K562 (cell line): ENCODE results near the gene MCC. TPM values are rescaled to one million over a fixed set of nuclear protein-coding genes. Genes with fewer than 3 reads are reported as not detected.

Experiments used
- C11orf30 ChIP-seq: fragments of 450-650 bp; IDR thresholded peaks from 2 replicates; pipeline ENCODE4 v1.6.1; 2016; ENCODE audit warnings: low read depth, mild to moderate bottlenecking
- CCAR2 ChIP-seq: fragments of 200-400 bp; formaldehyde crosslinking; IDR thresholded peaks from 2 replicates; pipeline ENCODE4 v1.6.1; 2017; ENCODE audit warnings: mild to moderate bottlenecking, low read depth, low read length
- DMBX1 ChIP-seq: fragments of 250-450 bp; sonication (Bioruptor Pico); IDR thresholded peaks from 2 replicates; pipeline ENCODE4 v1.8.0; 2022; ENCODE audit warnings: inconsistent platforms, mild to moderate bottlenecking, moderate library complexity, borderline replicate concordance
- EHMT2 ChIP-seq: fragments of 450-650 bp; IDR thresholded peaks from 2 replicates; pipeline ENCODE4 v1.6.1; 2018; ENCODE audit warnings: antibody characterized with exemption
- FOXK1 ChIP-seq: sonication (generic); formaldehyde crosslinking; IDR thresholded peaks from 2 replicates; pipeline ENCODE4 v1.8.0; 2022; ENCODE audit warnings: missing genetic modification reagents, mild to moderate bottlenecking, borderline replicate concordance
- HDAC1 ChIP-seq, 2 experiments: fragments of 450-650 bp; IDR thresholded peaks; 2 replicates each; pipeline ENCODE4 v1.6.1; 2016 to 2017; ENCODE audit warnings: inconsistent platforms in 1 of 2, mild to moderate bottlenecking in 1 of 2, moderate library complexity in 1 of 2
- HNRNPLL ChIP-seq: fragments of 200-400 bp; formaldehyde crosslinking; IDR thresholded peaks from 2 replicates; pipeline ENCODE4 v1.6.1; 2017; ENCODE audit warnings: low read length, low read depth, mild to moderate bottlenecking; ENCODE audit not compliant: poor library complexity, severe bottlenecking
- KDM4B ChIP-seq, 2 experiments: fragments of 450-650 bp in 1 of 2; sonication (generic) in 1 of 2; IDR thresholded peaks; 2 replicates each; pipeline ENCODE4 v1.6.1; 2016 to 2017; ENCODE audit warnings: borderline replicate concordance in 2 of 2, antibody characterized with exemption in 1 of 2, low read depth in 1 of 2, mild to moderate bottlenecking in 1 of 2
- MECOM ChIP-seq: fragments of 250-450 bp; sonication (Bioruptor Pico); IDR thresholded peaks from 2 replicates; pipeline ENCODE4 v1.8.0; 2022; ENCODE audit warnings: inconsistent platforms
- NCOR1 ChIP-seq: fragments of 450-650 bp; IDR thresholded peaks from 2 replicates; pipeline ENCODE4 v1.6.1; 2016; ENCODE audit warnings: mild to moderate bottlenecking, moderate library complexity
- POLR3G ChIP-seq: IDR thresholded peaks from 2 replicates; pipeline ENCODE4 v1.6.1; 2011; ENCODE audit not compliant: insufficient read length, insufficient replicate concordance; ENCODE audit errors: extremely low read depth
- PTTG1 ChIP-seq: fragments of 450-650 bp; IDR thresholded peaks from 2 replicates; pipeline ENCODE4 v1.6.1; 2016; ENCODE audit warnings: low read depth, mild to moderate bottlenecking, missing genetic modification characterization, missing compliant biosample characterization
- RAD21 ChIP-seq, 2 experiments: fragments of 250-450 bp in 1 of 2; fragments of 450-650 bp in 1 of 2; sonication (Bioruptor Pico) in 1 of 2; formaldehyde crosslinking in 1 of 2; IDR thresholded peaks in 1 of 2; conservative IDR thresholded peaks in 1 of 2; 2 replicates each; pipeline versions ENCODE4 v1.4.0 to v1.8.0; 2020 to 2022; ENCODE audit warnings: mild to moderate bottlenecking in 2 of 2, moderate library complexity in 1 of 2
- SMAD2 ChIP-seq: fragments of 150-350 bp; IDR thresholded peaks from 2 replicates; pipeline ENCODE4 v1.6.1; 2014; ENCODE audit warnings: low read depth, mild to moderate bottlenecking, low read length
- TBL1XR1 ChIP-seq, 2 experiments: IDR thresholded peaks; 2 replicates each; pipeline ENCODE4 v1.6.1; 2012; ENCODE audit warnings: improper control_type of control experiment in 2 of 2, low read length in 2 of 2, mild to moderate bottlenecking in 1 of 2
- ZBTB7A ChIP-seq: IDR thresholded peaks from 2 replicates; pipeline ENCODE4 v1.6.1; 2011; ENCODE audit warnings: low read depth, mild to moderate bottlenecking, low read length, moderate library complexity, borderline replicate concordance; ENCODE audit not compliant: control insufficient read depth
- ZNF589 ChIP-seq: fragments of 200-800 bp; sonication (Bioruptor generic); IDR thresholded peaks from 2 replicates; pipeline ENCODE4 v1.6.1; 2016; ENCODE audit warnings: low read depth, missing genetic modification characterization, missing compliant biosample characterization
- polyA plus RNA-seq, 8 experiments: library from polyadenylated mRNA; depleted of rRNA in 4 of 8; stranded (reverse) in 5 of 8; unstranded in 3 of 8; fragments of >200 nt; fragmentation: Nextera tagmentation in 2 of 8; fragmentation: Illumina TruSeq in 1 of 8; extraction: Ambion mirVana in 2 of 8; extraction: Trizol in 1 of 8; gene quantifications; 2 replicates each; pipeline versions ENCODE4 v1.2.1 to v1.2.3, GENCODE V29; 2011 to 2014; ENCODE audit warnings: inconsistent platforms in 1 of 8, missing spikeins in 1 of 8
- total RNA-seq, 7 experiments: library from RNA; depleted of rRNA in 6 of 7; stranded (reverse); fragments of >200 nt in 6 of 7; fragmentation: Illumina TruSeq in 2 of 7; extraction: Trizol in 2 of 7; gene quantifications; 2 replicates each; pipeline versions ENCODE4 v1.2.1 to v1.2.3, GENCODE V29; 2011 to 2021; ENCODE audit warnings: low replicate concordance in 1 of 7
- TF ChIP-seq, protein P1 (sequence below), 2 experiments: fragments of 450-650 bp in 1 of 2; IDR thresholded peaks; 2 replicates each; pipeline ENCODE4 v1.6.1; 2011 to 2017; ENCODE audit warnings: low read depth in 2 of 2, antibody characterized with exemption in 1 of 2, borderline replicate concordance in 1 of 2, low read length in 1 of 2, mild to moderate bottlenecking in 1 of 2, mixed read lengths in 1 of 2; ENCODE audit not compliant: control insufficient read depth in 1 of 2
- TF ChIP-seq, protein P2 (sequence below): sonication (generic); formaldehyde crosslinking; IDR thresholded peaks from 2 replicates; pipeline ENCODE4 v1.8.1; 2023; ENCODE audit warnings: mild to moderate bottlenecking, missing genetic modification reagents
- TF ChIP-seq, protein P3 (sequence below): fragments of 450-650 bp; formaldehyde crosslinking; IDR thresholded peaks from 2 replicates; pipeline ENCODE4 v1.4.0; 2020; ENCODE audit warnings: mild to moderate bottlenecking, mixed read lengths
- TF ChIP-seq, protein P4 (sequence below): sonication (generic); formaldehyde crosslinking; IDR thresholded peaks from 2 replicates; pipeline ENCODE4 v1.8.1; 2022; ENCODE audit warnings: missing genetic modification reagents

The MCC gene
- total and polyA plus RNA-seq, 9 of the 15 experiments (the other 6 are each of a cell fraction or from before 2014, with no cell fraction given): 0.04 to 0.24 (median 0.06) TPM; not detected in 1

DNA sequence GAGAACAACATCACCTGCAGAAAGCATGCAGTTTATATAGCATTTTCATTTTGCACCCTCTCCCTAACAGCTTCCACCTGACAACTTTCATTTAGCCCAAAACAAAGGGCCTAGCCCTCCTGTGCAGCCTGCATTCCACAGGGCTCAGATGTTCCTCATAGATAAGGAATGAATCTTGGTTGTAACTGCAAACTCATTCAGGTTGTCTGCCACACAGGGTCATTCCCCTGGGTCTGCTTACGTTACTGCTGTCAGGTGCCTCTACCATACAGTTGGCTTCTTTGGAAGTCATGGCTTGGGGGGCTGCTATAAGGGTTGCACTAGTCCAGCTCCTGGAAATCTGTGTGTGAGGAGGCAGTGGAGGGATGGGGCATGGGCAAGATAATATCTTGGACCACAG is 514.3 kb downstream of the MCC start (continued):
- TF ChIP-seq, protein P1, sequence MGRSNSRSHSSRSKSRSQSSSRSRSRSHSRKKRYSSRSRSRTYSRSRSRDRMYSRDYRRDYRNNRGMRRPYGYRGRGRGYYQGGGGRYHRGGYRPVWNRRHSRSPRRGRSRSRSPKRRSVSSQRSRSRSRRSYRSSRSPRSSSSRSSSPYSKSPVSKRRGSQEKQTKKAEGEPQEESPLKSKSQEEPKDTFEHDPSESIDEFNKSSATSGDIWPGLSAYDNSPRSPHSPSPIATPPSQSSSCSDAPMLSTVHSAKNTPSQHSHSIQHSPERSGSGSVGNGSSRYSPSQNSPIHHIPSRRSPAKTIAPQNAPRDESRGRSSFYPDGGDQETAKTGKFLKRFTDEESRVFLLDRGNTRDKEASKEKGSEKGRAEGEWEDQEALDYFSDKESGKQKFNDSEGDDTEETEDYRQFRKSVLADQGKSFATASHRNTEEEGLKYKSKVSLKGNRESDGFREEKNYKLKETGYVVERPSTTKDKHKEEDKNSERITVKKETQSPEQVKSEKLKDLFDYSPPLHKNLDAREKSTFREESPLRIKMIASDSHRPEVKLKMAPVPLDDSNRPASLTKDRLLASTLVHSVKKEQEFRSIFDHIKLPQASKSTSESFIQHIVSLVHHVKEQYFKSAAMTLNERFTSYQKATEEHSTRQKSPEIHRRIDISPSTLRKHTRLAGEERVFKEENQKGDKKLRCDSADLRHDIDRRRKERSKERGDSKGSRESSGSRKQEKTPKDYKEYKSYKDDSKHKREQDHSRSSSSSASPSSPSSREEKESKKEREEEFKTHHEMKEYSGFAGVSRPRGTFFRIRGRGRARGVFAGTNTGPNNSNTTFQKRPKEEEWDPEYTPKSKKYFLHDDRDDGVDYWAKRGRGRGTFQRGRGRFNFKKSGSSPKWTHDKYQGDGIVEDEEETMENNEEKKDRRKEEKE (IDR thresholded peaks at IDR 0.05; ENCODE audit: borderline replicate concordance in 1 of 2, control insufficient read depth in 1 of 2, low read depth in 2 of 2, low read length in 1 of 2): no peak
- TF ChIP-seq, protein P2, sequence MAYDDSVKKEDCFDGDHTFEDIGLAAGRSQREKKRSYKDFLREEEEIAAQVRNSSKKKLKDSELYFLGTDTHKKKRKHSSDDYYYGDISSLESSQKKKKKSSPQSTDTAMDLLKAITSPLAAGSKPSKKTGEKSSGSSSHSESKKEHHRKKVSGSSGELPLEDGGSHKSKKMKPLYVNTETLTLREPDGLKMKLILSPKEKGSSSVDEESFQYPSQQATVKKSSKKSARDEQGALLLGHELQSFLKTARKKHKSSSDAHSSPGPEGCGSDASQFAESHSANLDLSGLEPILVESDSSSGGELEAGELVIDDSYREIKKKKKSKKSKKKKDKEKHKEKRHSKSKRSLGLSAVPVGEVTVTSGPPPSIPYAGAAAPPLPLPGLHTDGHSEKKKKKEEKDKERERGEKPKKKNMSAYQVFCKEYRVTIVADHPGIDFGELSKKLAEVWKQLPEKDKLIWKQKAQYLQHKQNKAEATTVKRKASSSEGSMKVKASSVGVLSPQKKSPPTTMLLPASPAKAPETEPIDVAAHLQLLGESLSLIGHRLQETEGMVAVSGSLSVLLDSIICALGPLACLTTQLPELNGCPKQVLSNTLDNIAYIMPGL (CRISPR knock-in tag): no peak
- TF ChIP-seq TBL1XR1 (IDR thresholded peaks at IDR 0.05; ENCODE audit: low read length in 2 of 2) (peak in 1 of 2 experiments; percentile 20; a peak in 1 of 4 replicates), FOXK1 (CRISPR knock-in tag) (no peak), CCAR2 (no peak), HNRNPLL (no peak), RAD21 (CRISPR knock-in tag; conservative IDR thresholded peaks at IDR 0.05 in 1 of 2, IDR thresholded peaks at IDR 0.05 in 1 of 2) (no peak), ZNF589 (CRISPR knock-in tag) (no peak), KDM4B (IDR thresholded peaks at IDR 0.05; ENCODE audit: borderline replicate concordance in 2 of 2, low read depth in 1 of 2) (no peak), C11orf30 (peak; percentile 83), MECOM (no peak), DMBX1 (0 out of 2 replicates have a peak, but pooled peaks have one; percentile 58), NCOR1 (peak; percentile 75), PTTG1 (no peak), HDAC1 (IDR thresholded peaks at IDR 0.05) (peak in 1 of 2 experiments; percentile 84; a peak in 2 of 4 replicates), SMAD2 (no peak), EHMT2 (0 out of 2 replicates have a peak, but pooled peaks have one; percentile 24), POLR3G (no peak), ZBTB7A (no peak)
- TF ChIP-seq, protein P3, sequence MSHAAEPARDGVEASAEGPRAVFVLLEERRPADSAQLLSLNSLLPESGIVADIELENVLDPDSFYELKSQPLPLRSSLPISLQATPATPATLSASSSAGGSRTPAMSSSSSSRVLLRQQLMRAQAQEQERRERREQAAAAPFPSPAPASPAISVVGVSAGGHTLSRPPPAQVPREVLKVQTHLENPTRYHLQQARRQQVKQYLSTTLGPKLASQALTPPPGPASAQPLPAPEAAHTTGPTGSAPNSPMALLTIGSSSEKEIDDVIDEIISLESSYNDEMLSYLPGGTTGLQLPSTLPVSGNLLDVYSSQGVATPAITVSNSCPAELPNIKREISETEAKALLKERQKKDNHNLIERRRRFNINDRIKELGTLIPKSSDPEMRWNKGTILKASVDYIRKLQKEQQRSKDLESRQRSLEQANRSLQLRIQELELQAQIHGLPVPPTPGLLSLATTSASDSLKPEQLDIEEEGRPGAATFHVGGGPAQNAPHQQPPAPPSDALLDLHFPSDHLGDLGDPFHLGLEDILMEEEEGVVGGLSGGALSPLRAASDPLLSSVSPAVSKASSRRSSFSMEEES (CRISPR knock-in tag): no peak
- TF ChIP-seq, protein P4, sequence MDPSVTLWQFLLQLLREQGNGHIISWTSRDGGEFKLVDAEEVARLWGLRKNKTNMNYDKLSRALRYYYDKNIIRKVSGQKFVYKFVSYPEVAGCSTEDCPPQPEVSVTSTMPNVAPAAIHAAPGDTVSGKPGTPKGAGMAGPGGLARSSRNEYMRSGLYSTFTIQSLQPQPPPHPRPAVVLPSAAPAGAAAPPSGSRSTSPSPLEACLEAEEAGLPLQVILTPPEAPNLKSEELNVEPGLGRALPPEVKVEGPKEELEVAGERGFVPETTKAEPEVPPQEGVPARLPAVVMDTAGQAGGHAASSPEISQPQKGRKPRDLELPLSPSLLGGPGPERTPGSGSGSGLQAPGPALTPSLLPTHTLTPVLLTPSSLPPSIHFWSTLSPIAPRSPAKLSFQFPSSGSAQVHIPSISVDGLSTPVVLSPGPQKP (CRISPR knock-in tag): no peak
